GM12878 (cell line): ENCODE results near the gene RBPJ. TPM values are rescaled to one million over a fixed set of nuclear protein-coding genes. Genes with fewer than 3 reads are reported as not detected.

Source experiments
- BCL3 ChIP-seq: IDR thresholded peaks from 2 replicates; pipeline ENCODE4 v1.6.1; 2011; ENCODE audit warnings: borderline replicate concordance, low read depth, mild to moderate bottlenecking, moderate library complexity, low read length; ENCODE audit not compliant: insufficient read depth, poor library complexity, severe bottlenecking
- BHLHE40 ChIP-seq, 2 experiments: fragments of 450-650 bp in 1 of 2; IDR thresholded peaks; 2 replicates each; pipeline ENCODE4 v1.6.1; 2011 to 2017; ENCODE audit warnings: low read depth in 2 of 2, borderline replicate concordance in 1 of 2, improper control_type of control experiment in 1 of 2, low read length in 1 of 2, mild to moderate bottlenecking in 1 of 2
- CUX1 ChIP-seq: IDR thresholded peaks from 2 replicates; pipeline ENCODE4 v1.6.1; 2012; ENCODE audit warnings: improper control_type of control experiment, low read depth, low read length; ENCODE audit not compliant: insufficient replicate concordance
- FOS ChIP-seq: IDR thresholded peaks from 3 replicates; pipeline ENCODE4 v1.6.1; 2011; ENCODE audit warnings: borderline replicate concordance; ENCODE audit not compliant: insufficient read length; ENCODE audit errors: extremely low read depth
- GABPA ChIP-seq: IDR thresholded peaks from 2 replicates; pipeline ENCODE4 v1.6.1; 2014; ENCODE audit warnings: antibody characterized with exemption, low read depth, mild to moderate bottlenecking, inconsistent platforms
- HDAC6 ChIP-seq: fragments of 200-600 bp; sonication (generic); IDR thresholded peaks from one replicate; pipeline ENCODE4 v1.8.0; 2017; ENCODE audit warnings: antibody characterized with exemption; ENCODE audit not compliant: unreplicated experiment
- MAX ChIP-seq: IDR thresholded peaks from 2 replicates; pipeline ENCODE4 v1.6.1; 2012; ENCODE audit warnings: low read depth, low read length, improper control_type of control experiment
- MLLT1 ChIP-seq: fragments of 450-650 bp; IDR thresholded peaks from 2 replicates; pipeline ENCODE4 v1.6.1; 2016; ENCODE audit warnings: mild to moderate bottlenecking
- MXI1 ChIP-seq: fragments of 150-350 bp; IDR thresholded peaks from 2 replicates; pipeline ENCODE4 v1.6.1; 2011; ENCODE audit warnings: low read depth, mild to moderate bottlenecking, inconsistent platforms, low read length, improper control_type of control experiment
- MYB ChIP-seq: fragments of 150-350 bp; IDR thresholded peaks from 2 replicates; pipeline ENCODE4 v1.6.1; 2014; ENCODE audit warnings: mild to moderate bottlenecking, low read depth, low read length, borderline replicate concordance
- MYC ChIP-seq: IDR thresholded peaks from 2 replicates; pipeline ENCODE4 v1.6.1; 2011; ENCODE audit warnings: mild to moderate bottlenecking, low read length, moderate library complexity, inconsistent platforms; ENCODE audit not compliant: insufficient read depth, insufficient replicate concordance, insufficient read length, severe bottlenecking
- NBN ChIP-seq: fragments of 450-650 bp; IDR thresholded peaks from 2 replicates; pipeline ENCODE4 v1.6.1; 2016
- NFXL1 ChIP-seq: fragments of 450-650 bp; IDR thresholded peaks from 2 replicates; pipeline ENCODE4 v1.6.1; 2017; ENCODE audit warnings: antibody characterized with exemption, mild to moderate bottlenecking, borderline replicate concordance
- NR2C2 ChIP-seq: IDR thresholded peaks from 2 replicates; pipeline ENCODE4 v1.6.1; 2011; ENCODE audit warnings: borderline replicate concordance, low read depth; ENCODE audit not compliant: control insufficient read depth, insufficient read length
- PKNOX1 ChIP-seq: fragments of 450-650 bp; IDR thresholded peaks from 2 replicates; pipeline ENCODE4 v1.6.1; 2016; ENCODE audit warnings: mild to moderate bottlenecking
- SIX5 ChIP-seq: IDR thresholded peaks from 2 replicates; pipeline ENCODE4 v1.6.1; 2011; ENCODE audit warnings: mild to moderate bottlenecking, low read depth, low read length, moderate library complexity; ENCODE audit not compliant: severe bottlenecking
- SP1 ChIP-seq: IDR thresholded peaks from one replicate; pipeline ENCODE4 v1.6.1; 2011; ENCODE audit warnings: low read depth, low read length
- SPI1 ChIP-seq: IDR thresholded peaks from 2 replicates; pipeline ENCODE4 v1.6.1; 2011; ENCODE audit warnings: low read depth, mild to moderate bottlenecking, low read length, moderate library complexity, borderline replicate concordance; ENCODE audit not compliant: insufficient read depth
- TCF7 ChIP-seq: IDR thresholded peaks from 2 replicates; pipeline ENCODE4 v1.6.1; 2014; ENCODE audit warnings: antibody characterized with exemption, borderline replicate concordance
- ZZZ3 ChIP-seq: IDR thresholded peaks from 2 replicates; pipeline ENCODE4 v1.6.1; 2011; ENCODE audit warnings: low read depth; ENCODE audit not compliant: control insufficient read depth, insufficient read length
- polyA plus RNA-seq, 11 experiments: library from polyadenylated mRNA; depleted of rRNA in 4 of 11; unstranded in 6 of 11; stranded (reverse) in 5 of 11; fragments of >200 nt; fragmentation: Nextera tagmentation in 4 of 11; fragmentation: Illumina TruSeq in 1 of 11; extraction: Ambion mirVana in 4 of 11; extraction: Trizol in 1 of 11; gene quantifications; 1 replicate in 1 of 11; 2 replicates in 10 of 11; pipeline versions ENCODE4 v1.2.1 to v1.2.3, GENCODE V29; 2011 to 2016; ENCODE audit warnings: inconsistent platforms in 2 of 11, missing spikeins in 2 of 11, low read depth in 1 of 11
- total RNA-seq, 4 experiments: library from RNA; depleted of rRNA in 3 of 4; stranded (reverse); fragments of >200 nt in 3 of 4; fragmentation: Illumina TruSeq in 1 of 4; extraction: Trizol in 1 of 4; gene quantifications; 2 replicates each; pipeline versions ENCODE4 v1.2.1 to v1.2.3, GENCODE V29; 2013 to 2021

RBPJ gene
- total and polyA plus RNA-seq, 10 of the 15 experiments (the other 5 are each of a cell fraction or from before 2014, with no cell fraction given) = 24.5 to 87.6 (median 41.6) TPM

- TF ChIP-seq CUX1 (no peak), MAX (no peak), MXI1 (no peak), SP1 (no peak), FOS (no peak), BHLHE40 (IDR thresholded peaks at IDR 0.05; ENCODE audit: borderline replicate concordance in 1 of 2, low read depth in 2 of 2, low read length in 1 of 2) (peak in 1 of 2 experiments; percentile 68; a peak in 1 of 4 replicates), ZZZ3 (no peak), BCL3 (peak; percentile 82), NR2C2 (no peak), PKNOX1 (0 out of 2 replicates have a peak, but pooled peaks have one; percentile 9), MYB (no peak), MYC (no peak), NFXL1 (no peak), SIX5 (no peak), SPI1 (peak; percentile 86), NBN (peak; percentile 38; the same call in 1 of the 2 replicates), HDAC6 (no peak), GABPA (0 out of 2 replicates have a peak, but pooled peaks have one; percentile 23), TCF7 (0 out of 2 replicates have a peak, but pooled peaks have one; percentile 19), MLLT1 (0 out of 2 replicates have a peak, but pooled peaks have one; percentile 33)
Measured at GRCh38 chr4:26288355-26288909, 32.4 kb upstream of the RBPJ start (continued).
